IMR-90 (cell line): Measurements from ENCODE around the gene CEP104. TPM values are rescaled to one million over a fixed set of nuclear protein-coding genes. Genes with fewer than 3 reads are reported as not detected.
A peak's percentile ranks its signal among the peaks of the same experiment; 100 is the strongest.

ENCODE experiments used
- ATAC-seq: fragments of 200-7000 bp; cut with Tn5 transposase; 2 replicates; pipeline ENCODE4 v1.9.1; 2020; ENCODE audit warnings: low read depth, mild to moderate bottlenecking, moderate library complexity
- BruUV-seq: library from RNA; stranded (reverse); fragments of 400-500 nt; replicated peaks from 2 replicates; lab custom pipeline; 2021; lab: Mats Ljungman, UMichigan
- CTCF ChIA-PET: fragments of 300-600 bp; formaldehyde crosslinking; extraction: SDS; loops from one replicate; lab custom pipeline; 2021; ENCODE audit warnings: antibody characterized with exemption; lab: Yijun Ruan, JAX
- POLR2A ChIA-PET: fragments of 300-600 bp; sonication (Branson Sonifier 250); formaldehyde crosslinking; loops from one replicate; lab custom pipeline; 2022; ENCODE audit warnings: antibody characterized with exemption; ENCODE audit not compliant: unreplicated experiment; lab: Charles Lee
- DNase-seq: peaks from one replicate; pipeline ENCODE4 v3.0.0; 2013
- H2AFZ ChIP-seq: replicated peaks from 2 replicates; pipeline ENCODE3; 2013; ENCODE audit warnings: low read length, mild to moderate bottlenecking; ENCODE audit not compliant: poor library complexity
- H2AK5ac ChIP-seq: 2 replicates; pipeline ENCODE4 v1.6.1; 2013; ENCODE audit warnings: low read depth, low read length, inconsistent platforms
- H2AK9ac ChIP-seq: replicated peaks from 2 replicates; pipeline ENCODE3; 2013; ENCODE audit warnings: mild to moderate bottlenecking, low read depth, low read length, moderate library complexity; ENCODE audit not compliant: poor library complexity
- H2BK120ac ChIP-seq: 2 replicates; pipeline ENCODE4 v1.6.1; 2013; ENCODE audit warnings: low read depth, low read length, inconsistent platforms
- H2BK15ac ChIP-seq: 3 replicates; pipeline ENCODE4 v1.6.1; 2013; ENCODE audit warnings: low read depth, low read length, inconsistent platforms
- H2BK20ac ChIP-seq: 2 replicates; pipeline ENCODE4 v1.6.1; 2013; ENCODE audit warnings: low read depth, mild to moderate bottlenecking, inconsistent platforms, low read length, moderate library complexity
- H2BK5ac ChIP-seq: 2 replicates; pipeline ENCODE4 v1.6.1; 2013; ENCODE audit warnings: mild to moderate bottlenecking, low read depth, low read length, inconsistent platforms; ENCODE audit not compliant: poor library complexity, severe bottlenecking
- H3K14ac ChIP-seq: replicated peaks from 2 replicates; pipeline ENCODE4 v1.6.1; 2013; ENCODE audit warnings: low read depth, low read length, inconsistent platforms
- H3K18ac ChIP-seq: 2 replicates; pipeline ENCODE4 v1.6.1; 2013; ENCODE audit warnings: low read depth, low read length, control low read depth
- H3K23ac ChIP-seq: 2 replicates; pipeline ENCODE4 v1.6.1; 2013; ENCODE audit warnings: low read depth, low read length, inconsistent platforms
- H3K27ac ChIP-seq: 2 replicates; pipeline ENCODE4 v1.5.1; 2013; ENCODE audit warnings: mild to moderate bottlenecking, control low read depth, low read length; ENCODE audit not compliant: insufficient read depth
- H3K27me3 ChIP-seq: 2 replicates; pipeline ENCODE4 v1.6.1; 2013; ENCODE audit warnings: low read length; ENCODE audit not compliant: control insufficient read depth, insufficient read depth
- H3K36me3 ChIP-seq: 2 replicates; pipeline ENCODE4 v1.6.1; 2013; ENCODE audit warnings: low read length, mixed read lengths; ENCODE audit not compliant: control insufficient read depth, insufficient read depth
- H3K4ac ChIP-seq: 2 replicates; pipeline ENCODE4 v1.6.1; 2013; ENCODE audit warnings: low read depth, low read length, inconsistent platforms
- H3K4me1 ChIP-seq: 2 replicates; pipeline ENCODE4 v1.6.1; 2013; ENCODE audit warnings: low read length, mixed read lengths; ENCODE audit not compliant: control insufficient read depth, insufficient read depth
- H3K4me2 ChIP-seq: 2 replicates; pipeline ENCODE4 v1.6.1; 2013; ENCODE audit warnings: low read depth, mild to moderate bottlenecking, control low read depth, low read length, moderate library complexity
- H3K4me3 ChIP-seq: 2 replicates; pipeline ENCODE4 v1.5.1; 2013; ENCODE audit warnings: low read depth, mild to moderate bottlenecking, control low read depth, low read length, moderate library complexity; ENCODE audit not compliant: insufficient read depth
- H3K56ac ChIP-seq: 2 replicates; pipeline ENCODE4 v1.6.1; 2013; ENCODE audit warnings: low read length, inconsistent platforms; ENCODE audit not compliant: insufficient read depth; ENCODE audit errors: extremely low read depth
- H3K79me1 ChIP-seq, 2 experiments: 2 replicates each; pipeline ENCODE4 v1.6.1; 2013; ENCODE audit warnings: low read length in 2 of 2, inconsistent platforms in 1 of 2, low read depth in 1 of 2
- H3K9ac ChIP-seq: 2 replicates; pipeline ENCODE4 v1.6.1; 2013; ENCODE audit warnings: low read depth, low read length, control low read depth
- H3K9me1 ChIP-seq: 2 replicates; pipeline ENCODE4 v1.6.1; 2013; ENCODE audit warnings: low read length, inconsistent platforms; ENCODE audit not compliant: insufficient read depth
- H3K9me3 ChIP-seq: 2 replicates; pipeline ENCODE4 v1.6.1; 2013; ENCODE audit warnings: low read length; ENCODE audit not compliant: control insufficient read depth, insufficient read depth
- H4K20me1 ChIP-seq: 2 replicates; pipeline ENCODE4 v1.6.1; 2013; ENCODE audit warnings: low read length, inconsistent platforms; ENCODE audit not compliant: insufficient read depth
- H4K5ac ChIP-seq: 2 replicates; pipeline ENCODE4 v1.6.1; 2013; ENCODE audit warnings: mild to moderate bottlenecking, low read depth, low read length, control low read depth
- H4K8ac ChIP-seq, 2 experiments: 2 replicates each; pipeline ENCODE4 v1.6.1; 2013; ENCODE audit warnings: low read depth in 2 of 2, low read length in 2 of 2, control low read depth in 1 of 2, inconsistent platforms in 1 of 2
- H4K91ac ChIP-seq: 2 replicates; pipeline ENCODE4 v1.6.1; 2013; ENCODE audit warnings: low read depth, low read length, inconsistent platforms; ENCODE audit not compliant: insufficient read depth
- BHLHE40 ChIP-seq: fragments of 150-350 bp; IDR thresholded peaks from 2 replicates; pipeline ENCODE4 v1.6.1; 2016; ENCODE audit warnings: mild to moderate bottlenecking, low read depth, low read length
- CEBPB ChIP-seq: IDR thresholded peaks from 2 replicates; pipeline ENCODE4 v1.6.1; 2012; ENCODE audit warnings: low read depth, low read length, improper control_type of control experiment
- CHD1 ChIP-seq: IDR thresholded peaks from 2 replicates; pipeline ENCODE4 v1.6.1; 2012; ENCODE audit warnings: low read depth, low read length, improper control_type of control experiment
- MAFK ChIP-seq: IDR thresholded peaks from 2 replicates; pipeline ENCODE4 v1.6.1; 2012; ENCODE audit warnings: low read depth, low read length, improper control_type of control experiment
- MXI1 ChIP-seq: IDR thresholded peaks from 2 replicates; pipeline ENCODE4 v1.6.1; 2012; ENCODE audit warnings: low read depth, mild to moderate bottlenecking, low read length, moderate library complexity, borderline replicate concordance
- POLR2A ChIP-seq: IDR thresholded peaks from 2 replicates; pipeline ENCODE4 v1.6.1; 2012; ENCODE audit warnings: mild to moderate bottlenecking, low read depth, low read length
- RAD21 ChIP-seq: IDR thresholded peaks from 2 replicates; pipeline ENCODE4 v1.6.1; 2012; ENCODE audit warnings: low read length, improper control_type of control experiment
- RCOR1 ChIP-seq: IDR thresholded peaks from 2 replicates; pipeline ENCODE4 v1.6.1; 2012; ENCODE audit warnings: mild to moderate bottlenecking, low read length, improper control_type of control experiment; ENCODE audit not compliant: insufficient replicate concordance
- SMC3 ChIP-seq: fragments of 150-350 bp; IDR thresholded peaks from 2 replicates; pipeline ENCODE4 v1.6.1; 2016; ENCODE audit warnings: low read depth, mild to moderate bottlenecking, antibody characterized with exemption, low read length, moderate library complexity
- WGBS, 2 experiments: methylation state at CpG; one replicate each; pipeline versions ENCODE4 v1.1.5 to v1.1.7; 2013; ENCODE audit warnings: missing lambda C conversion rate in 2 of 2; ENCODE audit not compliant: insufficient read length in 1 of 2; ENCODE audit errors: extremely low coverage in 2 of 2; 5-methylcytosine and 5-hydroxymethylcytosine counted together
- dilution Hi-C: fragments of 300-500 bp; cut with HindIII; formaldehyde crosslinking; loops from one replicate; pipeline ENCODE4 v1.14.3; 2018; ENCODE audit warnings: low sequenced_read_pairs; ENCODE audit not compliant: unreplicated experiment
- in situ Hi-C: fragments of 300-500 bp; cut with MboI; formaldehyde crosslinking; loops from 3 replicates; pipeline ENCODE4 v1.14.3; 2019; ENCODE audit warnings: low sequenced_read_pairs, inconsistent platforms, mixed read lengths
- intact Hi-C: fragments of 100-400 bp; cut with micrococcal nuclease; formaldehyde crosslinking; loops from 2 replicates; pipeline ENCODE4 v1.10.0; 2022
- polyA plus RNA-seq, 3 experiments: library from polyadenylated mRNA; depleted of rRNA; stranded (reverse); fragments of >200 nt; gene quantifications; 2 replicates each; pipeline ENCODE4 v1.2.3, GENCODE V29; 2012; ENCODE audit warnings: low replicate concordance in 1 of 3
- total RNA-seq: library from RNA; depleted of rRNA; stranded (reverse); fragments of >200 nt; gene quantifications from 2 replicates; pipeline ENCODE4 v1.2.3, GENCODE V29; 2012
- TF ChIP-seq, protein P1 (sequence below): fragments of 150-350 bp; IDR thresholded peaks from 2 replicates; pipeline ENCODE4 v1.6.1; 2017; ENCODE audit warnings: mild to moderate bottlenecking, antibody characterized with exemption, low read length, low read depth
- TF ChIP-seq, protein P2 (sequence below): conservative IDR thresholded peaks from 2 replicates; pipeline ENCODE4 v1.5.1; 2012; ENCODE audit warnings: mild to moderate bottlenecking, low read depth, low read length, improper control_type of control experiment

Gene CEP104
- total and polyA plus RNA-seq, 2 of the 4 experiments (the other 2 are of a cell fraction) = 14.3 to 17.5 TPM

GRCh38 chr1:3817138-3817740, 39.8 kb downstream of the CEP104 start:
- no peak overlapping the region for H3K9ac ChIP-seq
- no peak overlapping the region for H3K23ac ChIP-seq
- H3K79me1 ChIP-seq = no peaks in the 10 kb centered on the region
- H2BK20ac ChIP-seq = no peak overlapping the region
- peak overlapping the region; percentile 40 for H2AK9ac ChIP-seq
- in situ Hi-C loops (no loop called here), dilution Hi-C loops (no loop called here), intact Hi-C loops (no loop called here)
- H2BK15ac ChIP-seq = no peak overlapping the region
- WGBS, 2 experiments = 98% methylated on average over 6 of the region's 17 CpGs; no CpG with 5 or more reads in 1 of the 2 experiments
- BruUV-seq = no TSS peak
- no peaks in the 10 kb centered on the region for H4K20me1 ChIP-seq
- peaks cover 27% of the 10 kb centered on the region for H3K36me3 ChIP-seq
- ATAC-seq (no peak), DNase-seq (no peak)
- no peak overlapping the region for H4K5ac ChIP-seq
- POLR2A ChIA-PET = no interaction called here
- no peak overlapping the region for H3K27ac ChIP-seq
- H3K9me1 ChIP-seq = no peaks in the 10 kb centered on the region
- H3K14ac ChIP-seq = no peak overlapping the region
- H3K4ac ChIP-seq = no peak overlapping the region
- H3K4me2 ChIP-seq = no peak overlapping the region
- no peaks in the 10 kb centered on the region for H3K9me3 ChIP-seq
- no peaks in the 10 kb centered on the region for H3K4me1 ChIP-seq
- no peak overlapping the region for H4K8ac ChIP-seq
- no peak overlapping the region for H2AFZ ChIP-seq
- no peak for TF ChIP-seq CEBPB
- TF ChIP-seq BHLHE40 = no peak
- TF ChIP-seq SMC3 = no peak
- TF ChIP-seq, protein P1, sequence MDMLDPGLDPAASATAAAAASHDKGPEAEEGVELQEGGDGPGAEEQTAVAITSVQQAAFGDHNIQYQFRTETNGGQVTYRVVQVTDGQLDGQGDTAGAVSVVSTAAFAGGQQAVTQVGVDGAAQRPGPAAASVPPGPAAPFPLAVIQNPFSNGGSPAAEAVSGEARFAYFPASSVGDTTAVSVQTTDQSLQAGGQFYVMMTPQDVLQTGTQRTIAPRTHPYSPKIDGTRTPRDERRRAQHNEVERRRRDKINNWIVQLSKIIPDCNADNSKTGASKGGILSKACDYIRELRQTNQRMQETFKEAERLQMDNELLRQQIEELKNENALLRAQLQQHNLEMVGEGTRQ = no peak
- TF ChIP-seq MAFK = no peak
- TF ChIP-seq CHD1 = no peak
- TF ChIP-seq, protein P2, sequence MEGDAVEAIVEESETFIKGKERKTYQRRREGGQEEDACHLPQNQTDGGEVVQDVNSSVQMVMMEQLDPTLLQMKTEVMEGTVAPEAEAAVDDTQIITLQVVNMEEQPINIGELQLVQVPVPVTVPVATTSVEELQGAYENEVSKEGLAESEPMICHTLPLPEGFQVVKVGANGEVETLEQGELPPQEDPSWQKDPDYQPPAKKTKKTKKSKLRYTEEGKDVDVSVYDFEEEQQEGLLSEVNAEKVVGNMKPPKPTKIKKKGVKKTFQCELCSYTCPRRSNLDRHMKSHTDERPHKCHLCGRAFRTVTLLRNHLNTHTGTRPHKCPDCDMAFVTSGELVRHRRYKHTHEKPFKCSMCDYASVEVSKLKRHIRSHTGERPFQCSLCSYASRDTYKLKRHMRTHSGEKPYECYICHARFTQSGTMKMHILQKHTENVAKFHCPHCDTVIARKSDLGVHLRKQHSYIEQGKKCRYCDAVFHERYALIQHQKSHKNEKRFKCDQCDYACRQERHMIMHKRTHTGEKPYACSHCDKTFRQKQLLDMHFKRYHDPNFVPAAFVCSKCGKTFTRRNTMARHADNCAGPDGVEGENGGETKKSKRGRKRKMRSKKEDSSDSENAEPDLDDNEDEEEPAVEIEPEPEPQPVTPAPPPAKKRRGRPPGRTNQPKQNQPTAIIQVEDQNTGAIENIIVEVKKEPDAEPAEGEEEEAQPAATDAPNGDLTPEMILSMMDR = no peak
- no peak for TF ChIP-seq RAD21
- TF ChIP-seq RCOR1 = no peak
- no peak for TF ChIP-seq POLR2A
- no peak for TF ChIP-seq MXI1
- no peak overlapping the region for H3K18ac ChIP-seq
- CTCF ChIA-PET = no interaction called here
- no peak overlapping the region for H2BK120ac ChIP-seq
- H4K91ac ChIP-seq = no peak overlapping the region
- no peaks in the 10 kb centered on the region for H3K27me3 ChIP-seq
- H2AK5ac ChIP-seq = no peak overlapping the region
- H2BK5ac ChIP-seq = no peak overlapping the region
- H3K4me3 ChIP-seq = no peak overlapping the region
- H3K56ac ChIP-seq = no peak overlapping the region
